Breast epithelium (tissue), 4 donors: ENCODE results near the gene CDH4. TPM values are rescaled to one million over a fixed set of nuclear protein-coding genes. Genes with fewer than 3 reads are reported as not detected.

ENCODE experiments used
- DNase-seq, 2 donors: peaks; one replicate each; pipeline ENCODE4 v3.0.0-alpha.2; 2019; ENCODE audit warnings: low spot score in 2 of 2
- H3K27ac ChIP-seq, 2 donors: fragments of 200-600 bp; sonication (generic) in 1 of 2; one replicate each; pipeline ENCODE4 v1.5.1; 2016 to 2019; ENCODE audit warnings: mild to moderate bottlenecking in 1 of 2
- H3K27me3 ChIP-seq, 2 donors: fragments of 200-600 bp; sonication (generic) in 1 of 2; one replicate each; pipeline versions ENCODE4 v1.5.1 to v1.6.0; 2017 to 2019; ENCODE audit warnings: control low read depth in 1 of 2, mild to moderate bottlenecking in 1 of 2
- H3K36me3 ChIP-seq: fragments of 200-600 bp; one replicate; pipeline ENCODE4 v1.5.1; 2019
- H3K4me1 ChIP-seq, 2 donors: fragments of 200-600 bp; sonication (generic); one replicate each; pipeline ENCODE4 v1.5.1; 2016 to 2019; ENCODE audit warnings: control low read depth in 1 of 2
- H3K4me3 ChIP-seq, 3 donors: fragments of 200-600 bp; sonication (generic); 1 replicate in 2 of 3; 2 replicates in 1 of 3; pipeline ENCODE4 v1.5.1; 2016 to 2019; ENCODE audit warnings: mild to moderate bottlenecking in 3 of 3, moderate library complexity in 2 of 3
- H3K9me3 ChIP-seq, 2 donors: fragments of 200-600 bp; sonication (generic) in 1 of 2; one replicate each; pipeline ENCODE4 v1.5.1; 2016 to 2019; ENCODE audit warnings: control low read depth in 1 of 2
- CTCF ChIP-seq, 3 donors: fragments of 450-650 bp; IDR thresholded peaks; one replicate each; pipeline ENCODE4 v1.5.1; 2016 to 2017; ENCODE audit warnings: antibody characterized with exemption in 3 of 3, mild to moderate bottlenecking in 3 of 3, moderate library complexity in 3 of 3
- POLR2A ChIP-seq: fragments of 450-650 bp; IDR thresholded peaks from one replicate; pipeline ENCODE4 v1.6.1; 2016; ENCODE audit warnings: antibody characterized with exemption, mild to moderate bottlenecking, moderate library complexity
- POLR2AphosphoS5 ChIP-seq, 3 donors: sonication (generic); formaldehyde crosslinking; IDR thresholded peaks; one replicate each; pipeline ENCODE4 v1.6.1; 2017; ENCODE audit warnings: antibody characterized with exemption in 3 of 3
- intact Hi-C: fragments of 100-400 bp; cut with DNase I; formaldehyde crosslinking; loops from one replicate; pipeline ENCODE4 v1.15.1; 2023; ENCODE audit warnings: low total_unique reads
- total RNA-seq, 3 donors: library from RNA; depleted of rRNA; stranded (reverse); fragments of >200 nt; gene quantifications; one replicate each; pipeline ENCODE4 v1.1.0, GENCODE V29; 2016

Gene CDH4
- total RNA-seq, 3 donors from 2014 or later = under 0.01 TPM; not detected in 2

DNA sequence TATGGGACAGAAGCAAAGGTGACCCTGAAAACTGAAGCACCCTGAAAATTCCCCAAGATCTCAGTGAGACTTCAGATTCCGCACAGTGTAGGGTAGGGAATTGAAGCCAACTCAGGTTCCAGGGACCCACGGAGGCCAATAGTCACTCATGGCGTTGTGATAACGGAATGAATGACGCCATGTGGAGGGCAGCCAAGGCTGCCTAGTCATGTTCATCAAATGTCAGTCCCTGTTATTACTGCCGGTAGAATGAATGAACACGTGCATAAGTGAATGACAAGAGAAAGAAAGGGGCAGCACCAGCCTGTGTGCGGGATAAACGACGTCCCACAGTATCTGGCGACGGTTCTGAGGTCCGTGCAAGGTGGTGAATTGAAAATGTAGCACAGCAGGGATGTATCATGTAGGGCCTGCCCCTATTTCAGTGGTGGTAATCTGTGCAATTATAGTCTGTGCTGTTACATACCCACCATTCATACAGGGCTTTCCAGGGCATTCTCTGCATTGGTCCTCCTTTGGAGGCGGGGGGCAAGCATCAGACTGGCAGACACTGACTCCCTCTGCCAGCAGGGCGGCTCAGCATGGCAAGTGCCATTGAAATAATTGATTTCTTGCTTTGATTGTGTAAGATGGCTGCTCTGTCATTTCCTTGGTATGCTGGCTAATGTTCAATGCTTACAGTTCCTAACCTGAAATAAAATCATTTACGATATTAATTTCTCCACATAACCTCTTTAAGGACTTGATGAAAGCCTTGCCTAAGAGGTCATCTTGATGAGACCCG, 386.9 kb downstream of the CDH4 start:
- Histone ChIP-seq H3K9me3 (no peaks in the 10 kb centered on the region), H3K27me3 (peaks cover 0 to 28% of the 10 kb centered on the region in 2 donors), H3K4me1 (no peaks in the 10 kb centered on the region), H3K4me3 (no peak overlapping the region), H3K27ac (no peak overlapping the region), H3K36me3 (no peaks in the 10 kb centered on the region)
- no peak for DNase-seq
- TF ChIP-seq CTCF (IDR thresholded peaks at IDR 0.05) (no peak), POLR2AphosphoS5 (IDR thresholded peaks at IDR 0.05) (no peak), POLR2A (no peak)
- intact Hi-C loops = loop anchor here (2.0 kb wide), 1 partner anchor 72 kb away; no protein-coding TSS in a partner anchor

- Histone ChIP-seq H3K4me3 (no peak overlapping the region), H3K27me3 (peaks cover 0 to 22% of the 10 kb centered on the region in 2 donors), H3K27ac (no peak overlapping the region), H3K9me3 (no peaks in the 10 kb centered on the region), H3K4me1 (no peaks in the 10 kb centered on the region), H3K36me3 (no peaks in the 10 kb centered on the region)
- intact Hi-C loops = no loop called here
- no peak for DNase-seq
- no peak for TF ChIP-seq CTCF (IDR thresholded peaks at IDR 0.05)
- no peak for TF ChIP-seq POLR2A
- no peak for TF ChIP-seq POLR2AphosphoS5 (IDR thresholded peaks at IDR 0.05)
These were observed 388.2 kb downstream of the CDH4 start for GRCh38 chr20:61640131-61640870.

DNA sequence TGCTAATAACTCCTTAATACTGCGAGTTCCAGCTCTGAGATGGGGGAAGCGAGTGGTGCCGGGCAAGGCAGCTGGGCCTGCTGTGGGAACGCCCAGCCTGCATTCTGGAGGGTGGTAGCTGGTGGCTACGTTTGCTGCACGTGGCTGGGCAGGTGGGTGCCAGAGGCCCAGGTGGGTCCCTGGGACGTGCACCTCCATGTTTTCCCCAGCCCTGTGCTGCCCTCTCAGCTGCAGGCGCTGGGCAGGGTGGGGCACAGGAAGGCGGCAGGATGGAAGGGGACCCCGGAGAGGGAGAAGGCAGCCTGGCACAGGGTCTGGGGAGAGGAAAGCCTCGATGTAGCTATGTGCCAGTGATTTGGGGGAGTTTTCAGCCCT, 388.8 kb downstream of the CDH4 start:
- H3K36me3 ChIP-seq = no peaks in the 10 kb centered on the region

DNA sequence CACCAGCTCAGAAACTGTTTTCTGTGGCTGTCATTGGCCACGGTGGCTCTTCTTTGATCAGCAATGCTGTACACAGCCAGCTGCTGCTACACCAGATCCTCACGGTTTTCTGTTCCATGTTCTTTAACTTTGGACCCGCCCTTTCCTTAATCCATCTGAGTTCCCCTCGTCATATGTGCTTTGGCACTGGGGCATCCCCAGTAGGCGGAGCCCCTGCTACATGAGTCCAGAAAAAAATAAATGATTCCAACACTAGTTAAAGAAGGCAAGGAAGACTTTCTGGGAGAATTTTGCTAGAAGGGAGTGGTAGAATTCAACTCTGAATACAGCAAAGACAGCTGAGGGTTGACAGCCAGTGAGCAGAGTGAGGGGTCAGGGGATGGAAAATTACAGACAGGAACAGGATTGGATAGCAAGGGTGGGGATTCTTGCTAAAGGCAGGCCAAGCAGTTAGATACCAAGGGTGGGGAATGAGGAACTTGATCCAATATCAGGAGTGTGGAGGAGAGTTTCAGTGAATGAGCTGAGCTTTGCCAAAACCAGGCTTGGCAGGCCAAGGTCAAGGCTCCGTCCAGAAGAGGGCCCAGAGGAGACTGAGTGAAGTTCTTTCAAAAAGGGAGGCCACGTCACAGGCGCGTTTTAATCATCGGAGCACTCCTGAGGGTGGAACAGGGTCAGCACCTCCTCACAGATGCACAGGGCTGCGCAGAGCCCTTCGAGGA, 391.8 kb downstream of the CDH4 start:
- Histone ChIP-seq H3K27me3 (peaks cover 0 to 12% of the 10 kb centered on the region in 2 donors), H3K4me1 (no peaks in the 10 kb centered on the region), H3K36me3 (no peaks in the 10 kb centered on the region), H3K4me3 (no peak overlapping the region), H3K9me3 (no peaks in the 10 kb centered on the region), H3K27ac (no peak overlapping the region)
- intact Hi-C loops = no loop called here
- TF ChIP-seq CTCF (IDR thresholded peaks at IDR 0.05) (no peak), POLR2AphosphoS5 (IDR thresholded peaks at IDR 0.05) (no peak), POLR2A (no peak)
- DNase-seq = no peak

More for the DNA sequence above, 388.8 kb downstream of the CDH4 start:
- no peak for DNase-seq
- TF ChIP-seq POLR2A (no peak), CTCF (IDR thresholded peaks at IDR 0.05) (no peak), POLR2AphosphoS5 (IDR thresholded peaks at IDR 0.05) (no peak)
- H3K9me3 ChIP-seq = no peaks in the 10 kb centered on the region
- H3K4me3 ChIP-seq = no peak overlapping the region
- no peaks in the 10 kb centered on the region for H3K4me1 ChIP-seq
- H3K27ac ChIP-seq = no peak overlapping the region
- peaks cover 0 to 18% of the 10 kb centered on the region in 2 donors for H3K27me3 ChIP-seq
- intact Hi-C loops = no loop called here
